Left renal cortex interstitium (tissue), 4 donors: ENCODE data around the gene ST6GAL1. TPM values are rescaled to one million over a fixed set of nuclear protein-coding genes. Genes with fewer than 3 reads are reported as not detected.
"Not testable (repeated sequence)": the region's sequence is repeated elsewhere in the genome, so short reads cannot be mapped to it uniquely, and the experiment has no call there.

Experiments
- DNase-seq, 4 donors: peaks; one replicate each; pipeline ENCODE4 v3.0.0-alpha.2; 2013; ENCODE audit warnings: low read depth in 4 of 4, low spot score in 2 of 4, missing footprints in 1 of 4
- polyA plus RNA-seq, 4 donors: library from polyadenylated mRNA; unstranded; fragments of 120-200 nt; gene quantifications; one replicate each; pipeline ENCODE4 v1.2.1, GENCODE V29; 2013; ENCODE audit not compliant: insufficient read length in 4 of 4

Gene ST6GAL1
- polyA plus RNA-seq, 4 donors, result 59.8 to 88.3 (median 72.0) TPM

GRCh38 chr3:186991470-186991869 is 61.1 kb downstream of the ST6GAL1 start:
- no peak for DNase-seq

DNA sequence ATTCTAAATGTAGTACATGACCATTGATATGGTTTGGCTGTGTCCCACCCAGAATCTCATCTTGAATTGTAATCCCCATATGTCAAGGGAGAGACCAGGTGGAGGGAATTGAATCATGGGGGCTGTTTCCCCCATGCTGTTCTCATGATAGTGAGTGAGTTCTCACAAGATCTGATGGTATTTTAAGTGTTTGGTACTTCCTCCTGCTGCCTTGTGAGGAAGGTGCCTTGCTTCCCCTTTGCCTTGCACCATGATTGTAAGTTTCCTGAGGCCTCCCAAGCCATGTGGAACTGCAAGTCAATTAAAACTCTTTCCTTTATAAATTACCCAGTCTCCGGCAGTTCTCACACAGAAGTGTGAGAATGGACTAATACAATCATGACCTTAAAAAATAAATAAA is 61.8 kb downstream of the ST6GAL1 start:
- DNase-seq, result not testable (repeated sequence)

DNA sequence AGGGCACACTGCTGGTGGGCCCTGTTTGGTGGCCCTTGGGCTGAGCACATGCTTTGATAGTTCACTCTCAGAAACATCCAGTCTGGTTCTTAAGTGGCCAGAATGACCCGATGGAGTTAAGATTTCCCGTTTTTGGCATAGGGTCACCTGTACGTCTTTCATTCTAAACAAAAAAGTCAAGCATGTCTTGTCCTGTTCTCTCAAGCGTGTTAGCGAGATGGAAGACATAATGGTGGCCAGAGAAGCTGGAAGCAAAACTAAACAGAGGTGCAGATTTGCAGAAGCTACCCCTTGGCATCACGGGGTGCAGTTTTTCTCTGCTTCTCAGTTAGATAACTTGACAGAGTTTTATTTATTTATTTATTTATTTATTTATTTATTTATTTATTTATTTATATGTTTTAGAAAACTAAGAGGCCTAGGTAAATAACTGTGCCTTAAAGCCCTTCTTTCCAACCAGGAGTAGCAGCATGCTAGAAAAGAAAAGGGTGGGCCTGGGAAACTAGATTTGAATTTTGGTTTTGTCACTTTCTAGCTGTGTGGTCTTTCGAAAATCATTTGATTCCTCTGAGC is 63.0 kb downstream of the ST6GAL1 start:
- no peak for DNase-seq

DNA sequence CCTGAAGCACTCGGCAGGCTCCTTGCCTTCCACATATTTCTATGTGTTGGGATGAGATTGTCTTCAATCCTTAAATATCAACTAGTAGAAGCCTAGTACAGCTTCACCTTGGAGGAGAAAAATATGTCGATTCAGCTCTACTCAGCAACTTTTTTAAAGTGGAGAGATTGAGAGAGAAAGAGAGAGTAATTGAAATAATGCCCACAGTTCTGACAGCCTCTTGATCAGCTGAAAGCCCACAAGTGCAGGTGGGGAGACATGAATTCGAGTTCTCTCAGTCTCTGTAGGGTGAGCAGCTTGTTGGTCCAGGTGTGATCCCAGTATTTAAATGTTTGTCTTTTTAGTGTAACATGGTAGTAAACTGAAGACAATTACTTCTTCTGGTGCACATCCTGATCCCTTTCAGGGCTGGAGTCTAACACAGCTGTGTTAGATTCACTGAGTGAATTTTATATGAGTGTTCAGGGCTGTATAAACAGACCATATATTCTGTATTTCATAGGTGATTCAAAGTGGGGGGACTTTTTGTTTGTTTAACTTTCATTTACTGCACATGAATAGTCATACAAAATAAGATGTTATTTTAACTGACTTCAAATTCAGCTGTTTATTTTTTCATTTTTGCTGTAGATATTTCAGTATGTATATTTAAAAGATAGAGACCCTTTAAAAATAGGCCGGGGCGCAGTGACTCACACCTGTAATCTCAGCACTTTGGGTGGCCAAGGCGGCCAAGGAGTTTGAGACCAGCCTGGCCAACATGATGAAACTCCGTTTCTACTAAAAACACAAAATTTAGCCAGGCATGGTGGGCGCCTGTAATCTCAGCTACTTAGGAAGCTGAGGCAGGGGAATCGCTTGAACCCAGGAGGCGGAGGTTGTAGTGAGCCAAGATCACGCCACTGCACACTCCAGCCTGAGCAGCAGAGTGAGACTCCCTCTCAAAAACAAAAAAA is 64.0 kb downstream of the ST6GAL1 start:
- no peak for DNase-seq

DNA sequence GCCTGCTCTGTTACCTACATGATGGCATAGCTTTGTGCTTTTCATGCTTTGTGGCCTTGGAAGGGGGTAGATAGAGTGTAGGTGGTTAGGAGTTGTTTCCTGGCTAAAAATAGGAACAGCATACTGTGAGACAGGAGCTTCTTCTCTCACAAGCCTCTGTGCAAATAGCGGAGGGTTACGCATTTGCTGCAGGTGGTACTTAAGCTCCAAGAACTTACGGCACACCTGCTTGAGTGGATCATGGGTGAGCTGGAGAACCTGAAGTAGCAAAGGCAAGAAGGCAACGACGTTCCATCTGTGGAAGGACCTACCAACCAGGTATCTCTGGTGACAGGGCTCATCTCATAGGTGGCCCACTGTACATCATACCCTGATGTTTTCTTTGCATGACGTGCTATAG is 66.0 kb downstream of the ST6GAL1 start:
- DNase-seq, result no peak

- DNase-seq, result no peak
Observed at GRCh38 chr3:186997061-186997460, 66.7 kb downstream of the ST6GAL1 start.

DNA sequence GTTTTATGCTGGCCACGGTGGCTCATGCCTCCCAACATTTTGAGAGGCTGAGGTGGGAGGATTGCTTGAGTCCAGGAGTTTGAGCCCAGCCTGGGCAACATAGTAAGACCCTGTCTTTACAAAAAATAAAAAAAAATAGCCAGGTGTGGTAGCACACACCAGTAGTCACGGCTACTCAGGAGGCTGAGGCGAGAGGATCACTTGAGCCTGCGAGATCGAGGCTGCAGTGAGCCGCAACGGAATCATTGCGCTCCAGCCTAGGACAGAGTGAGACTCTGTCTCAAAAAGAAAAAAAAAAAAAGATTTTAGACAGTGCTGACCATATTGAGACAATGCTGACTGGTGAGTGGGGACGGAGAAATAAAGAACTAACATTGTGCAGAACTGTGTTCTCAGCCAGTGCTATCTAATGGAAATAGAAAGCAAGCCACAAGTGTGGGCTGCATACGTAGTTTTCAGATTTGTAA is 67.2 kb downstream of the ST6GAL1 start:
- no peak for DNase-seq

GRCh38 chr3:186998937-186999368 is 68.6 kb downstream of the ST6GAL1 start:
- DNase-seq, result no peak

DNA sequence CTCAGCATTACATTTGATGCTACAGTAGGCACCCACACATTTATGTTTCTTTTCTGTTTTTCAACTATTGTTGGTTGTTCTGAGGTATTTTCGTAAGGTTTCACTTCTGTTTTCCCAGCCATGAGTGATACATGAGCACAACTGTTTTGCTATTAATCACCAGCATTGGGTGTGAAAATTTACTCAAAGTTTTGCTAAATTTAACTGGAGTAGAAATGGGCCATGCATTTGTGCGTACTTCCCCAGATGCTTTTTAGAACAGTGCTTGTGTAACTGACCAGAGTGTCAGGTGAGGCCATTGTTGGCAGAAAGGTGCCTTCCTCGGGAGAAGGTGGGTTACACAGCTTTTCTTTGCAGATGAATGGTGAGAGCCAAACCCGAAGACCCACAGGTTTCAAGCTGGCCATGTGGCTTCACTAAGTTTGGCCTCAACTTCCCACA is 70.4 kb downstream of the ST6GAL1 start:
- no peak for DNase-seq

- no peak for DNase-seq
Observed at GRCh38 chr3:187002915-187003314, 72.6 kb downstream of the ST6GAL1 start.

DNA sequence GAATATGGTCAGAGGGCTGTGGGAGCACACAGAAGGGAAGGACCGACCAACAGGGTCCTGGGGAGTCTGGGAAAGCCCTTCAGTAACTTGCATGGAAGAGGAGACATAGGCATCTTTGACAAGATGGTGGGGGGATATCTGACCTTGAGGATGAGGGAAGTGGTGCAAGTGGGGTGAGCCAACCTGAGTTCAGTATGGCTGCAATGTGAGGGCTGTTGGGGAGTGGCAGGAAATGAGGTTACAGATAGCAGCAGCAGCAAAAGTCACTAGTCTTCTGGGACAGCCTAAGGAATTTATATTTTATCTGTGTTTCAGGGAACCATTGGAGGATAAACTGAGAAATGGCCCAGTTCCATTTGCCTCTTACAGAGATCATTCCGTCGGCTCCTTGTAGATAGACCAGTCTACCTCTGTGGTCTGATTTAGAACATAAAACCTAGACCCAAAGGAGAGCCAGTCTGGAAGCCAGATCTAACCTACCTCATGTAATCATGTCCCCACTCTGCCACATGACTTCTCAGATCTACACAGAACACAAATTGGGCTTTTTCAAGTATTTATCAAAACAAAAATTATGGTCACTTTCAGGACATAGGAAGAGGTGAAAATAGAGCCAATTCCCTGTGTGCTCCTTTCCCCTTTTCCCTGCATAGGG is 75.6 kb downstream of the ST6GAL1 start:
- DNase-seq, result no peak

- no peak for DNase-seq
Observed at GRCh38 chr3:187006864-187007630, 76.7 kb downstream of the ST6GAL1 start.

- not testable (repeated sequence) for DNase-seq
Observed at GRCh38 chr3:187010382-187010781, 80.1 kb downstream of the ST6GAL1 start.

DNA sequence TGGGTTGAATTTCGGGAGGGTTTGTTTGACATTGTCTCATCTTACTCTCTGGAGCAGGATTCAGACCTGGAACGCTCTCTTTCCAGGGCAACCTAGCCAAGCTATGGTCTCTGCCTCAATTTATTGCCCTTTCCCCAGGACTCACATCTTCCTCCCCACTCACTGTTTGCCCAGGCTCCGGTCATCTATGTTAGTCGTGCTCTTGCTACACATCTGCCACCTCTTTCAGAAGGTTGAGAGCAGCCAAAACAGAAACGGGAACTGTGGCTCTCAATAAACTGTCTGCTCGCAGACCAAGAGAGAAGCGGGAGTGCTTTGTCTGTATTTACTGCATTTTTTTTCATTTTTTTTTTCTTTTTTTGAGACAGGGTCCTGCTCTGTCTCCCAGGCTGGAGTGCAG is 81.6 kb downstream of the ST6GAL1 start:
- DNase-seq, result no peak

DNA sequence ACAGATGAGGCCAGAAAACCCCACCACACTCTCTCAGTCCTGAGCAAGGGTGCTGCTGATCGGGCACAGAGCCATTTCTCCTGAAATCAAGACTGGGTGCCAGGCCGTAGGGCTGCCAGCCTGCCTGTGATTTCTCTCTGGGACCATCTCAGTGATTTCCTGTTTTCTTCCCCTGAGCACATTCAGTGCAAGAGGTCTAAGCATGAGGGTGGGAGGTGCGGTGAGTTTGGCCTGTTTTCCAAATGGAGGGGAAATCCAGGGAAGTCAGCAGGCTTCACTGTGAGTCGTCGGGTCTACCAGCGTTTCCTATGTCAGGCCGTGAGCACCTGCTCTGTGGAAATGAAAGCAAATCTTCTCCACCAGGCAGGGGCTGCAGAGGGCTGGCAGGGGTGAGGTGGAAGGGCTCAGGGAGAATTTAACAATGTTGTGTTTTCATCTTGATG is 82.3 kb downstream of the ST6GAL1 start:
- DNase-seq, result no peak

GRCh38 chr3:187013159-187013716 is 82.9 kb downstream of the ST6GAL1 start:
- DNase-seq, result no peak

DNA sequence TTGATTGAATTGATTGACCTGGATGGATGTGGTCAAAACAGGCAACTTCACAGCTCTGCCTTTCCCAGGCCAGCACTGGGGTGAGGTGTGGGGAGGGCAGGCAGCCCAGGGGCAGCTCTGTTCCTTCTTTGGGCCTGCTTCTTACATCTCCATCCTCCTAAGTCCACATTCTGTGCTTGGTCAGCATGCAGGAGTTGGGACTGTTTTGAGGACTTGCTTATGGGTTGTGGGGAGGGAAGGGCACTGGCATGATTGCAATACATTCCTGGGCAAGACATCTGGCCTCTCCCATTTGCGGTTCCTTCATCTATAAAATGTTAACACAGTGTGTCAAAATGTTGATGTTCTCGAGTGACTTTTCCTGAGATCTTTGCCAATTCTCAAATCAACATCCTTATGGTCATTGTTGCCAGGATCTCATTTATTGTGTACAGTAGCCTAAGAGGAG is 84.1 kb downstream of the ST6GAL1 start:
- no peak for DNase-seq

- no peak for DNase-seq
Observed at GRCh38 chr3:187015903-187016638, 85.7 kb downstream of the ST6GAL1 start.

DNA sequence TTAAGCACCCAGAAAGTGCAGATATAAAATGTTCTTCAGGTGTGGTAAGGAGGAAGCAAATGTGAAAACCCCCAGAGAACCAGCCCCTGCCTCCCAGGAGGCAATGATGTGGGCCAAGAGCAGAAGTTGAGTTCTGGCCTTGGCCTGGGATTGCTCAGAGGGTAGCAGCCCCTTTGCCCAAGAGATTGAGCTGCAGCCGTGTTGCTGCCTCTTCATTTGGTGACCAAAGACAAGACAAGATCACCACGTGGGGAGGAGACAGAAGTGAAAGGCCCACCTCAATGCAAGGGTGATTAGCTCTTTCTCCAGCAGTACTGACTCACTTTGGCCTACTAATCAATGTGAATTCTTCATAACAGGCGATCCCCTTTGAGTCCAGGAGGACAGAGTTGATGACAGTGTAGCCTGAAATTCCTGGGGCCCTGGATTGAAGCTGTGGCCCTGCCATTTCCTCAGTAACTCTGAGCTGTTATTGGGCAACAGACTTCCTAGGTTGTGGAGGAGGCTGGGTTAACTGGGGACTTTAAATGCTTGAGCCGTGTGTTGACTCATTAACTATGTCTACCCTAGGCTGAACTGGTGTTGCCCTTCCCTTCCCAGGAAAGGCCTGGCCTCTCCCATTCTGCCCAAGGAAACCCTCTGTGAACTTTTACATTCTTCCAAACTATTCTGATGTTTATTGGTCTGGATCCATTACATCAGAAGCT is 86.5 kb downstream of the ST6GAL1 start:
- DNase-seq, result no peak
